AG08395 (cell line): ENCODE results near the gene HDHD2.

ENCODE experiments used
- DNase-seq: peaks from one replicate; pipeline ENCODE4 v3.0.0; 2012; ENCODE audit warnings: mixed read lengths, low spot score

HDHD2 gene

DNA sequence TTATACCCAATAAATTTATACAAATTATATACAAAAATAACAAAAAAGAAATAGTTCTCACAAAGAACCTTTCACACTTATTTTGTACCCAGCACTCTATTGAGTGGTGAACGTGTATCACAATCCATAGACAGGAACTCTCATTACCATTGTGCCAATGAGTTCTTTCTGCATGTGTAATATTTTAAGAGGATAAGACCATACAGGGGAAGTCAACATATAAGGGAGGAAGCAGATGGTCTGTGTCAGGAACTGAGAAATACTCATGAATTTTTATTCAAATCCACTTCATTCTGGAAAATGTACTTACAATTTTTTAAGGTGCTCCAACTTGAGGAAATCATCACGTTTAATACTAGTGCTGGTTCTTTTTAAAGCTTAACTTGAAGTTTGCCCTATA is 87.8 kb downstream of the HDHD2 start:
- DNase-seq = no peak
